ENCODE results near the gene BTNL9. TPM values are rescaled to one million over a fixed set of nuclear protein-coding genes. Genes with fewer than 3 reads are reported as not detected.

BTNL9 gene
- polyA plus RNA-seq, 1 of the 3 experiments (the other 2 are of a cell fraction): not detected

- no peak overlapping the region for H3K4me3 ChIP-seq (ENCODE audit: low read depth in 2 of 2, low read length in 1 of 2)
- no peaks in the 10 kb centered on the region for H3K9me2 ChIP-seq
- no peaks in the 10 kb centered on the region for H3F3A ChIP-seq (replicated peaks; ENCODE audit: insufficient read depth)
- no peak overlapping the region for H3K9ac ChIP-seq
- no peak overlapping the region for H3K27ac ChIP-seq (ENCODE audit: low read depth in 2 of 2, low read length in 1 of 2)
- CTCF ChIA-PET: no interaction called here
- no peak for TF ChIP-seq TEAD4 (IDR thresholded peaks at IDR 0.05; ENCODE audit: borderline replicate concordance, insufficient read depth)
- TF ChIP-seq TAF1 (IDR thresholded peaks at IDR 0.05; ENCODE audit: borderline replicate concordance, low read depth, low read length): no peak
- no peak for TF ChIP-seq EZH2phosphoT487 (IDR thresholded peaks at IDR 0.05; ENCODE audit: borderline replicate concordance, low read depth)
- no peak for TF ChIP-seq PBX3 (IDR thresholded peaks at IDR 0.05)
- TF ChIP-seq CTCF (IDR thresholded peaks at IDR 0.05): no peak
- TF ChIP-seq USF1 (IDR thresholded peaks at IDR 0.05; ENCODE audit: borderline replicate concordance, low read depth): no peak
- TF ChIP-seq USF2 (IDR thresholded peaks at IDR 0.05; ENCODE audit: borderline replicate concordance, low read depth, low read length): no peak
- TF ChIP-seq NFIC (IDR thresholded peaks at IDR 0.05; ENCODE audit: borderline replicate concordance): no peak
- TF ChIP-seq EP300 (IDR thresholded peaks at IDR 0.05; ENCODE audit: borderline replicate concordance in 1 of 2, low read depth in 1 of 2, low read length in 1 of 2): no peak
- TF ChIP-seq MEF2A (IDR thresholded peaks at IDR 0.05; ENCODE audit: borderline replicate concordance, low read depth): no peak
- no peak for TF ChIP-seq SIN3A (IDR thresholded peaks at IDR 0.05; ENCODE audit: borderline replicate concordance, low read depth, low read length)
- no peak for TF ChIP-seq FOXJ3 (CRISPR knock-in tag; IDR thresholded peaks at IDR 0.05)
- TF ChIP-seq JUND (IDR thresholded peaks at IDR 0.05): no peak
- TF ChIP-seq ZBTB33 (IDR thresholded peaks at IDR 0.05; ENCODE audit: borderline replicate concordance, low read depth): no peak
- no peak for TF ChIP-seq REST (IDR thresholded peaks at IDR 0.05; ENCODE audit: low read depth, low read length)
- no peak for TF ChIP-seq RCOR1 (IDR thresholded peaks at IDR 0.05; ENCODE audit: low read length)
- no peak for TF ChIP-seq MAX (IDR thresholded peaks at IDR 0.05; ENCODE audit: low read depth)
- TF ChIP-seq MXI1 (IDR thresholded peaks at IDR 0.05; ENCODE audit: low read depth, low read length): no peak
- no peak for TF ChIP-seq GABPA (IDR thresholded peaks at IDR 0.05; ENCODE audit: low read depth)
- TF ChIP-seq SMC3 (IDR thresholded peaks at IDR 0.05; ENCODE audit: low read depth, low read length): no peak
- WGBS (ENCODE audit: low lambda C conversion rate): 34% methylated on average over 26 of the region's 26 CpGs
- H3K4me2 ChIP-seq: no peak overlapping the region
- DNase-seq: no peak
- no peaks in the 10 kb centered on the region for H3K79me2 ChIP-seq (ENCODE audit: insufficient read depth)
- no peak overlapping the region for H2AFZ ChIP-seq (ENCODE audit: low read depth)
- no peaks in the 10 kb centered on the region for H3K9me3 ChIP-seq
- no peaks in the 10 kb centered on the region for H3K4me1 ChIP-seq (ENCODE audit: control insufficient read depth in 1 of 2, insufficient read depth in 2 of 2, low read depth in 1 of 2, low read length in 1 of 2)
- no peaks in the 10 kb centered on the region for H4K20me1 ChIP-seq (ENCODE audit: insufficient read depth)
- POLR2A ChIA-PET: no interaction called here
- no peaks in the 10 kb centered on the region; the same call in 1 of the 2 replicates for H3K27me3 ChIP-seq (ENCODE audit: insufficient read depth)
- H3K36me3 ChIP-seq (replicated peaks in 1 of 2; ENCODE audit: control insufficient read depth in 1 of 2, insufficient read depth in 2 of 2, low read length in 1 of 2): no peaks in the 10 kb centered on the region
These were observed 11.8 kb upstream of the BTNL9 start for GRCh38 chr5:181028032-181028819.

Measured in SK-N-SH (cell line).